HUES6 (cell line): ENCODE data around the gene RBM26.

Source experiments
- H3K27ac ChIP-seq: 2 replicates; pipeline ENCODE4 v1.7.0; 2013; ENCODE audit warnings: low read depth, mild to moderate bottlenecking, low read length, inconsistent platforms
- H3K27me3 ChIP-seq: 2 replicates; pipeline ENCODE4 v1.6.1; 2013; ENCODE audit warnings: low read length; ENCODE audit not compliant: control insufficient read depth, insufficient read depth
- H3K36me3 ChIP-seq: 2 replicates; pipeline ENCODE4 v1.6.1; 2013; ENCODE audit warnings: low read length; ENCODE audit not compliant: control insufficient read depth, insufficient read depth
- H3K4me1 ChIP-seq: 2 replicates; pipeline ENCODE4 v1.6.1; 2013; ENCODE audit warnings: low read length; ENCODE audit not compliant: control insufficient read depth, insufficient read depth
- H3K4me3 ChIP-seq: 2 replicates; pipeline ENCODE4 v1.5.1; 2013; ENCODE audit warnings: low read depth, low read length
- H3K9ac ChIP-seq: one replicate; pipeline ENCODE4 v1.6.1; 2013; ENCODE audit warnings: mild to moderate bottlenecking, low read length
- H3K9me3 ChIP-seq: 2 replicates; pipeline ENCODE4 v1.6.1; 2013; ENCODE audit warnings: low read depth, low read length; ENCODE audit not compliant: control insufficient read depth, insufficient read depth

Gene RBM26

DNA sequence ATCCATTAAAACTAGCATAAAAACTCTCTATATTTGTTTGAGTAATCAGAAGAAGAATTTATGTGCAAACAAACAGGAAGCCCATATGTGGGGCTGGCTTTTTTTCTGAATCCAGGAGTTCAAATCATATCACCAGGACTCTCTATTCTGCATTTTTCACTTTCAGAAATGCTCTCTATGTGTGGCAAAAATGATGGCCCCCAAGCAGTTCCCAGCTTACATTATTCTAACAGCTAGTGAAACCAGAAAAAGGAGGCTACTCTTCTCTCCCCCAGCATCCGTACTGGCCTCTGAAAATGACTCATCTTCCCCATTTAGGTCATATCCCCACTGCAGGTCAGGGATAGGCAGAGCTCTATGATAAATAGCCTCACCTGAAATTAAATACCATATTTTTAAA is 20.4 kb downstream of the RBM26 start:
- Histone ChIP-seq H3K9me3 (no peaks in the 10 kb centered on the region), H3K36me3 (no peaks in the 10 kb centered on the region; the same call in 1 of the 2 replicates), H3K27me3 (no peaks in the 10 kb centered on the region), H3K4me3 (no peak overlapping the region), H3K27ac (no peak overlapping the region), H3K9ac (no peak overlapping the region), H3K4me1 (peaks cover 20% of the 10 kb centered on the region)

DNA sequence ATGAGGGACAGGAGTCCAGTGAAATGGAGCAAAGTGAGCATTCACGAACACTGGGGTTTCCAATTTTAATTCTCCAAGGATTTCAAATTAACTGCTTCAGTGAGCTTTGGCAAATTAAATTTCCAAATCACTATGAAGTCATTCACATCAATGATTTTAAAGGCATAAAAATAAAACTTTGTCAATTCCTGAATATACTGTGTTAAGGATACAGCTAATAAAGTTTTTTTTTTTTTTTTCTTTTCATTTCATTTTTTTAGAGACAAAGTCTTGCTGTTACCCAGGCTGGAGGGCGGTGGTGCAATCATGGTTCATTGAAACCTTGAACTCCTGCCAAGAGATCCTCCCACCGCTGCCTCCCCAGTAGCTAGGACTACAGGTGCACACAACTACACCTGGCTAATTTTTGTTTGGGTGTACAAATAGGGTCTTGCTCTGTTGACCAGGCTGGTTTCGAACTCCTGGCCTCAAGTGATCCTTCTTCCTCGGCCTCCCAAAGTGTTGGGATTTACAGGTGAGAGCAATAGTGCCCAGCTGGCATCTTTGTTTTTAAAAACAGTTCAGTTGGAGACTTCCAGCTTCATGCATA is 21.9 kb downstream of the RBM26 start:
- Histone ChIP-seq H3K9me3 (no peaks in the 10 kb centered on the region), H3K27me3 (no peaks in the 10 kb centered on the region), H3K4me1 (peaks cover 20% of the 10 kb centered on the region), H3K4me3 (no peak overlapping the region), H3K9ac (no peak overlapping the region), H3K36me3 (0 out of 2 replicates have a peak, but pooled peaks cover under 1% of the 10 kb centered on the region), H3K27ac (no peak overlapping the region)

- peaks cover 17% of the 10 kb centered on the region for H3K4me1 ChIP-seq
- H3K4me3 ChIP-seq = no peak overlapping the region
- H3K36me3 ChIP-seq = peaks cover 12% of the 10 kb centered on the region
- H3K9ac ChIP-seq = no peak overlapping the region
- no peaks in the 10 kb centered on the region for H3K27me3 ChIP-seq
- no peaks in the 10 kb centered on the region for H3K9me3 ChIP-seq
- 0 out of 2 replicates have a peak overlapping the region, but pooled peaks have one; percentile 9 for H3K27ac ChIP-seq
Measured at GRCh38 chr13:79382545-79383275, 23.3 kb downstream of the RBM26 start.

DNA sequence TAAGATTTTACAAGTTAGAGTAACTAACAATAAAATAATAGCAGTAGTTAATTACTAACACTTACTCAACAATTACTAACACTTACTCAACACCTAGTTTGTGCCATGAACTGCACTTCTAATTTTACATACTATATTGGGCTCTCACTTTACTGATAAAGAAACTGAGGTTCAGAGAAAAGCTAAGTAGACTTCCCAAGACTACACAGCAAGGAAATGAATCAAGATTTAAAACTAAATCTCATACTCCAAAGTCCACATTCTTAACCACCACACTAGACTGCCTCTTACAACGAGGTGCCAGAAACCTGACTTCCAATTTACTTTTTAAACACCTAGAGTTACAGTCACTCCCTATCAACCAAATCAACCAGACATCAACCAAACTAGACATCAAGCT is 25.1 kb downstream of the RBM26 start:
- H3K27me3 ChIP-seq = no peaks in the 10 kb centered on the region
- no peak overlapping the region for H3K27ac ChIP-seq
- no peak overlapping the region for H3K9ac ChIP-seq
- H3K4me1 ChIP-seq = peaks cover 14% of the 10 kb centered on the region
- no peak overlapping the region for H3K4me3 ChIP-seq
- no peaks in the 10 kb centered on the region for H3K9me3 ChIP-seq
- H3K36me3 ChIP-seq = peaks cover 30% of the 10 kb centered on the region

- Histone ChIP-seq H3K27ac (no peak overlapping the region), H3K36me3 (peaks cover 39% of the 10 kb centered on the region), H3K9me3 (no peaks in the 10 kb centered on the region), H3K9ac (no peak overlapping the region), H3K4me1 (peaks cover 14% of the 10 kb centered on the region), H3K4me3 (no peak overlapping the region), H3K27me3 (no peaks in the 10 kb centered on the region)
Measured at GRCh38 chr13:79379274-79379673, 26.8 kb downstream of the RBM26 start.

DNA sequence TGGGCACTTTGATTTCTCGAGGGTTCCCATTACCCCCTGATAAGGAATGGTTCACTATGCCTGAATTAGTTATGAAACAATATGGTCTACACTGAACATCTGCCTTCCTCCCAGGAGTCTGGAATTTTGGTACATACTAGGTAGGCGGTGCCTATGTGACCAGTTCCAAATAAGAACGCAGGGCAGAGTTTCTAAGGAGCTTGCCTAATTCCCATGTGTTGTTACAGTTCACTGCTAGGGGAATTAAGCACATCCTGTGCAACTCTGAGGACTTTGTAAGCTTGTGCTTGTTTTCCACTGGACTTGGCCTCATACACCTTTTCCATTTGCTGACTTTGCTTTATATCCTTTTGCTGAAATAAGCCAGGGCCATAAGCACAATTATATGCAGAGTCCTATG is 29.2 kb downstream of the RBM26 start:
- peaks cover 44% of the 10 kb centered on the region for H3K36me3 ChIP-seq

GRCh38 chr13:79374578-79374977 is 31.5 kb downstream of the RBM26 start:
- H3K36me3 ChIP-seq = peaks cover 67% of the 10 kb centered on the region

More for the DNA sequence above, 29.2 kb downstream of the RBM26 start:
- no peaks in the 10 kb centered on the region for H3K4me1 ChIP-seq
- H3K9ac ChIP-seq = no peak overlapping the region
- H3K27ac ChIP-seq = no peak overlapping the region
- H3K9me3 ChIP-seq = no peaks in the 10 kb centered on the region
- no peak overlapping the region for H3K4me3 ChIP-seq
- H3K27me3 ChIP-seq = no peaks in the 10 kb centered on the region

DNA sequence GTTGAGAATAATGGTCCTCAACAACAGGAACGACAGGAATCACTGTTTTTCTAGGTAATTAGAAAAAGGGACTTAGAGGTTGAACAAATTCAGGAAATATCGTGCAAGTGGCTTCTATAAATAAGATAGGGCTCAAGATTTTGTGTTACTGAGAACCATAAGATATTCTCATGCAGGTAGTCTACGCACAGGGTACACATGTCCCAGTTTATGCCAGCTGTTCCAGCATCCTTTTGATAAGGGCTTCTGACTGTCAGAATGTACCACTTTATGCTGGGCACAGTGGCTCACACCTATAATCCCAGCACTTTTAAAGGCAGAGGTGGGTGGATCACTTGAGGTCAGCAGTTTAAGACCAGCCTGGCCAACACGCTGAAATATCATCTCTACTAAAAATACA is 32.1 kb downstream of the RBM26 start:
- Histone ChIP-seq H3K4me1 (no peaks in the 10 kb centered on the region), H3K9me3 (no peaks in the 10 kb centered on the region), H3K27ac (no peak overlapping the region), H3K9ac (no peak overlapping the region), H3K4me3 (no peak overlapping the region), H3K27me3 (no peaks in the 10 kb centered on the region), H3K36me3 (peaks cover 70% of the 10 kb centered on the region)

More at GRCh38 chr13:79374578-79374977, 31.5 kb downstream of the RBM26 start:
- no peaks in the 10 kb centered on the region for H3K4me1 ChIP-seq
- no peak overlapping the region for H3K9ac ChIP-seq
- H3K27me3 ChIP-seq = no peaks in the 10 kb centered on the region
- no peaks in the 10 kb centered on the region for H3K9me3 ChIP-seq
- no peak overlapping the region for H3K27ac ChIP-seq
- no peak overlapping the region for H3K4me3 ChIP-seq

DNA sequence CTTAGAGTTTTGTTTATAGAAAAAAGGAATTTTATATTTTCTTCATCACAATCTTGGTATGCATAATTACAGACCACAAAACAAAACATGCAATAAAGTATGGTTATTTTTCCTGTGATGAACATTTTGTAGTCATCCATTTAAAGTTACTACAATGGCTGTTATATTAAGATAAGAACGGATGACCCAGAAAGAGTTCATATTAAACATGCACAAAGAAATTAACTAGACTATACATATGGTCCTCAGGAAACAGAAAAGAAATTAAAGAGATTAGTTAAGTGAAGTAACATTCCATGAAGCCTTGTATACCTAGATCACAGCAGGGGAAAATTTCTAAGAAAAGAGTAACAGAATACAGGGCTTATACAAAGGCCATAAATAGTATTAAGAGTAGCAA is 36.8 kb downstream of the RBM26 start:
- H3K9ac ChIP-seq = no peak overlapping the region
- no peak overlapping the region for H3K27ac ChIP-seq
- H3K4me3 ChIP-seq = no peak overlapping the region
- peaks cover 76% of the 10 kb centered on the region for H3K36me3 ChIP-seq
- H3K4me1 ChIP-seq = no peaks in the 10 kb centered on the region
- H3K27me3 ChIP-seq = no peaks in the 10 kb centered on the region
- H3K9me3 ChIP-seq = no peaks in the 10 kb centered on the region

- H3K9me3 ChIP-seq = no peaks in the 10 kb centered on the region
- H3K36me3 ChIP-seq = peaks cover 95% of the 10 kb centered on the region
- H3K4me1 ChIP-seq = no peaks in the 10 kb centered on the region
- no peak overlapping the region for H3K27ac ChIP-seq
- no peak overlapping the region for H3K9ac ChIP-seq
- no peaks in the 10 kb centered on the region for H3K27me3 ChIP-seq
- no peak overlapping the region for H3K4me3 ChIP-seq
Measured at GRCh38 chr13:79365981-79366380, 40.1 kb downstream of the RBM26 start.

DNA sequence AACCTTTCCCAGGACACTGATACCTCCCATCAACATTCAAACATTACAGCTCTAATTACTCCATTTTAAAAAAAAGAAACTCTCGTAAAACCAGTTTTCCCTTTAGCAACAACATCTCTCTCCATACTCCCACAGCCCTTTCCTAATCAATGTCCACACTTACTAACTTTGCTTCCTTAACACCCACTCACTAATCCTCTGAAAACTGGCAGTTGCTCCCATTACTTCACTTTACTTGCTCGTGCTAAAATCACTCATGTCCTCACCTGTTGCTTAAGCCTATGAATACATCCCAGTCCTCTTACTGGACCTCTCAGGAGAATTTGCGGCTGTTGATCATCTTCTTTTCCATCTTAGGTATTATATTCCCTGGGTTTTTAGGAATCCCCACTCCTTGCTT is 44.8 kb downstream of the RBM26 start:
- no peak overlapping the region for H3K9ac ChIP-seq
- H3K4me1 ChIP-seq = no peaks in the 10 kb centered on the region
- no peak overlapping the region for H3K27ac ChIP-seq
- H3K36me3 ChIP-seq = peaks cover 96% of the 10 kb centered on the region
- H3K4me3 ChIP-seq = no peak overlapping the region
- no peaks in the 10 kb centered on the region for H3K9me3 ChIP-seq
- no peaks in the 10 kb centered on the region for H3K27me3 ChIP-seq
